NCI-H2171 (cell line): Measurements from ENCODE around the gene PRDM5.

Source experiments
- DNase-seq: peaks from one replicate; lab custom pipeline; 2025; lab: John Stamatoyannopoulos, UW

The PRDM5 gene

DNA sequence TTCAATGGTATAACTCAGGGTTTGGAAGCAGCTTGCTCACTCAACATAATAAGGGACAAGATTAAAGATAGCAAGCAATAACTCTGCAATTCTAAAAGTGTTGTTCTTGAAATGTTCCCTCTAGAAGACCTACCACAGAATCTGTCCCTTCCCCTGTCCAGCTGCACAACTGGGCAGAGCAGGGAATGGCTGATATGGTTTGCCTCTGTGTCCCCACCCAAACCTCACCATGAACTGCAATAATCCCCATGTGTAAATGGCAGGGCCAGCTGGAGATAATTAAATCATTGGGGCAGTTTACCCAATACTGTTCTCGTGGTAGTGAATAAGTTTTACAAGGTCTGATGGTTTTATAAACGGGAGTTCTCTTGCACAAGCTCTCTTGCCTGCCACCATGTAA is 19.1 kb downstream of the PRDM5 start:
- no peak for DNase-seq

DNA sequence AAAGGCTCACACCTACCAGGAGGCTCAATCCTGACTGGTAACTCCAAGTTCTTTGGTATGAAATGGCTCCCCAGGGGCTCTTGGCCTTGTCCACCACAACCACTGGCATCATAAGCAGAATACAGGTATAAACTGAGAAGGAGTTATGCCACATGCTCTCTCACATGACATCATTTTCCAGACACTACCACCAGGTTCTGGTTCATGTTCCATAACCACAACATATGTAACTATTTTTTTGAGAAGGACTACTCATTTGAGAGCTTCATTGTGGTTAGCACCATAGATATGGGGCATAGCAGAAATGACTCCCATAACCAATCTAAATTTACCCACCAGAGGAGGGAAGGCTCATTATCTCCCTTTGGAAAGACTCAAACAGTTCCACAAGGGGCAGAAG is 19.6 kb downstream of the PRDM5 start:
- DNase-seq, result no peak

DNA sequence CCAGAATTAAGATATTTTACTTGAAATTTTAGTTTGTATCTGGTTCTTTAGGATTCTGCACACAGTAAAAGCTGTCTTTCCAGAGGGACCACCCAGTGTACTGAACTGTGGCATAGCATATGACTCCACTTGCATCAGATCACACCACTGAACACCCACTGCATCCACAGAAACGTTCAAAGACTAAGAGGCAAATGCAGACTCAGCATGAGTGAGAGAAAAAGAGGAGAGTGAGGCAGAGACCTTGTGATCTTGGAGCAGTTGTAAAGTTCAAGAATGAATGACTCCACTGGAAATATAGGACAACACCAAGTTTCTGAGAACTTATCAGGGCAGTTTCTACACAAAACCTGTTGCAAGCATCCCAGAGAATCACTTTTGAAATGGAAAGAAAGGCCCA is 20.8 kb downstream of the PRDM5 start:
- DNase-seq, result no peak

DNA sequence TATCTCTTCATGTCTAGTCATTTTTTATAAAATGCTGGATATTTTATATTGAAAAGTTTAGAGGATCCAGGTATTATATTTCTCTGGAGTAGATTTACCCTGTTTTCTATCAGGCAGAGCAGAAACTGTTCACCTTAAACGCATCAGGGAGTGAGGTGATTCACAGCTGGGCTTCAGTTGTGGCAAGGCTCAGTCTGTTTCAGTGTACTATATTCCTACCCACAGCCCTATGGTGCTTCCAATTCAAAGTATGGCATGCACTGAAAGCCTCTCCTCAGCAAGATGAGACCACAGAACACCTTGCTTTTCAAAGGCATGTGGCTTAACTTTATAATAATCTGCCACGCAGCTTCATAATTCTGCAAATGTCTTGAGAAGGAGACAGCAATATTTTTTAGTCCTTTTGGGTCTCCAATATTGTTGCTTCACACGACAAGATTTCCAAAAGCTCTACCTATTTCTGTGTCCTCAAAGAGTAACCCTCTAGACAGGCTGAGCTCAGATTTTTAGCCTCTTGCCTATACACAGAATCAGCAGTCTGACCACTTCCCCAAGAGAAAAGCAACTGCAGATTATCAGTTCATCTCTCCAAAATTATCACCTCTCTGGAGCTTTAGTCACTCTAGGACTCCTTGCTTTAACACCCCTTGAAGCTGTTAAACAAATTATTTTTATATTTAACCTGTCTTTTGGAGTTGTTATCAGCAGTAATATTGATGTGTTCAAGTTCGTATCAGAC is 24.4 kb downstream of the PRDM5 start:
- no peak for DNase-seq

DNA sequence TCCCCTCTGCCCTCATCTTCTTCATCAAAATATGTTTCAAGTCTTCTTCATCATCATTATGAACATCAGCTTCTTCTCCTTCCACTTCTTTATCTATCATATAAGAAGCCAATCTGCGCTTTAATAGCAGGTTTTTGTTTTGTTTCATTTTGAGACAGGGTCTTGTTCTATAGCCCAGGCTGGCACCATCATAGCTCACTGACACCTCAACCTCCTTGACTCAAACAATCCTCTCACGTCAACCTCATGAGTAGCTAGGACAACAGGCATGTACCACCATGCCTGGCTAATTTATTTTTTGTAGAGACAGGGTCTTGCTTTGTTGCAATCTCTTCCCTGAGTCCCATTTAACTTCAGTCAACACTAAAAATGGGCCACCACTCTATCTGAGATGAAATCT is 27.0 kb downstream of the PRDM5 start:
- no peak for DNase-seq

DNA sequence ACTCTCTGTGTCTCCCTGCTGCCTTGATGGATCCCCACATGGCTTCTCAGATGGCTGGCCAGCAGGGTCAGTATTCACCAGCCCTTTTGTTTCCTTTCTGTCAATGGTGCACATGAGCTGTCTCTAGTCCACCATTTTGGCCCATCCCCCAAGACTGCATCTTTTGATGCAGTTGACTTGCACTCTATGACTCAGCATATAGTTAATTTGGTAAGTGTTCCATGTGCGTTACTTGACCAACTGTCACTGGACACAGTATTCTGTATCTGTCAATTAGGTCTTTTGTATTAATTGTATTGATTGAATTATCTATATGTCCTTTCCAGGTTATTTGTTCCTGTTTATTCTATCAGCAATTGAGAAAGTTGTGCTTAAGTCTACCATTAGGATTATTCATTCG is 29.2 kb downstream of the PRDM5 start:
- no peak for DNase-seq

DNA sequence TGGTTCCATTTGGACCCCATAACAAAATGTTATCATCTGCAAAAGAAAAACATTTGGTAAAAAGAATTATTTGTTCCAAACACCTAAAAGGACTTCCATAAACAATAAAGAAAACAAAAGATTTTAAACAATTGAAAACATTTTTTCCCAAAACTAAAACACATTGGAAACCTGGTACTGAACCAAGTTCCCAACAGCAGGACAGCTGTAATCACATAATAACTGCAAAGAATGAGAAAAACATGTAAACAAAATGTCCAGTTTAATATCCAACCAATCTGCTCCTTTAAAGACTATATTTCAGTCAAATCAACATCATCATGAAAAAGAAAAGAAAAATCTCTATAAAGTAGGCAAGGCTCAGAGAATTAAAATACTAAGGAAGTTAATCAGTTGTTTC is 36.3 kb downstream of the PRDM5 start:
- no peak for DNase-seq

DNA sequence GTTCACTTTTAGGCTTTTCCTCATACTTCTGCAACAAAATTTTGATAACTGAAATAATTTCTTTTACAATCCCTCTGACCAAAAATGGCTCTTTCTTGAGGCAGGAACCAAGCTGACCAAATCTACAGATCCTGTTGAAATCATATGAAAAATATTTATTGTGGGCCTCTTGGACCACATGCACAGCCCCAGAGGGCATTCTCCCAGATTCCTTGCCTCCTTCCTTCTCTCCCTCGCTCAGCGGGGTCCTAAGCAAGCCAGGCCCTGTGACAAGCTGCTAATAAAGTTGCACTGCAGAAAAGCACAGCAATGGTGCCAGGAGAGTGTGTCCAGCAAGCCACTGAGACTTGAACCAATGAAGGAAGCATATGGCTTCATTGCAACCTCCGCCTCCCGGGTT is 40.7 kb downstream of the PRDM5 start:
- no peak for DNase-seq

DNA sequence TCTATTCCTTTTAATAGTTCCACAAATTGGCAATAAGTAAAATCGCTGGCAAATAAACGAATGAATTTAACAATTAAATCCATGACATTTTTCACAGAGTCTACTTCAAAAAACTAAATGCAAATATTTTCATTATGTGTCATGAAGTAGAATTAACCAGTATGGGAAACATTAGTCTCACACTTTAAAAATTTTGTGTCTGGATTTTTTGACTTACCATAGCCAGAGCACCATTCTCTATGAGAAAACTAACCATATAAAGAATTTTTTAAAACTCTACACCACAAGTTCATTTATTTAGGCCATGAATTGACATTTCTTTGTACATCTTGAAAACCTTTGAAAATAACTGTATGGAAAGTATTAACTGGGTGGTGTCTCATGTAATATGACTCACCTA is 41.2 kb downstream of the PRDM5 start:
- no peak for DNase-seq

DNA sequence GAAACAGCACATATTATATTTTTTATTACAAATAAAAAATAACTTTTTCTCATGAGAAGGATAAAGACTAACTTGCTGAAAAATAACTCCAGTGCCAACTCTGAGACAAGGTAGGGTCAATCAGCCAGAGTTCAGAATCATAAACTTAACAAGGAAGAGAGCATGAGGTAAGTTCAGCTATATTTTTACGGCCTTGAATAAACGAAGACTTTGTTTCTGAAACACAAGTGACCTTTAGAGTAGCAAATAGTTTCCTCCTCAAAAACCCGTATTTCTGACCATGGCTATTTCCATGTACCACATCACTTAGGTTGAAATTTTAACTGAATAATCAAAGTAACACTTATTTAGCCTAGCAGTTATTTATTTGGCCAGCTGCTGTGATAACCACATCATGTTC is 45.5 kb downstream of the PRDM5 start:
- DNase-seq, result no peak

DNA sequence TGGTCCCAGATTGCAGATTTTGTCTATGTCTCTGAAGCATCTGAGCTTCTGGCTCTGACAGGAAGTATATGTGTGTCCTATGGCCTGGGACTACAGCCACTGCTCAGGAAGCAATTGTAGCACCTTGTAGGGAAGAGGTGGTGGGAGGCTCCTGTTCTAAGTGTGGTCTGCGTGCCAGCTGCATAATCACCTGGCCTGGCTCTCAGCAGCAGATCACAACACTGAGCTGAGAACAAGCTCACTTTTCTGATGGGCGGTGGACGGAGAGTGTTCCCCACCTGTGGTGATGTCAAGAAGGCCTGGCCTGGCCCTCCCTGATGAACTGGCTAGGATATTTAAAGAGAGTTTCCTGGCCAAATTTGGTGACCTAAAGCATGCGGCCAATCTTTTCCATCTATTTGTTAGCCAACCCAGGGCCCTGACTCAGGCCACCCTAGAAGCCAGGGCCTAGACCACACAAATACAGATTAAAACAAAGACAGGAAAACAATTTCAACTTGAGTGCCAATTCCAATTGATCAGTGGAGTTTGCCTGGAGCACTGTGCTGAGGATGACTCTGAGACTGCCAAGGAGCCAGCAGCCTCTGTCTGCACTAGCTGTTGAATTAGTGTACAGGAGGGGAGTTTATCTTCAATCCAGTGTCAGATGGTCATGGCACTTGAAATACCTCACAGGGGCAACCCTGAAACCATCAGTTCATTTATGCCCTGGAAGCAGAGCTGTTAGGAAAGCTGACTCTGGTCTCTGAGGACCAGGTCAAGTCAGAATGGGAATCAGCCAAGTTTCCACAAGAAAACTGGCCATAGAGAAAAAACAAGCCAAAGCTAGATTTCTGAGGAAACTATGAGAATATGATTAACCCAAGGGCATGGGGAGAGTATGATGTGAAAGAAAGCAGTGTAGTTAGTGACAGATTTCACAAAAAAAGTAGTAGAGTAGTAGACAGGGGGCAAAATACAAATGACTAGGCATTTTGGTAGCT is 47.4 kb downstream of the PRDM5 start:
- DNase-seq, result no peak

DNA sequence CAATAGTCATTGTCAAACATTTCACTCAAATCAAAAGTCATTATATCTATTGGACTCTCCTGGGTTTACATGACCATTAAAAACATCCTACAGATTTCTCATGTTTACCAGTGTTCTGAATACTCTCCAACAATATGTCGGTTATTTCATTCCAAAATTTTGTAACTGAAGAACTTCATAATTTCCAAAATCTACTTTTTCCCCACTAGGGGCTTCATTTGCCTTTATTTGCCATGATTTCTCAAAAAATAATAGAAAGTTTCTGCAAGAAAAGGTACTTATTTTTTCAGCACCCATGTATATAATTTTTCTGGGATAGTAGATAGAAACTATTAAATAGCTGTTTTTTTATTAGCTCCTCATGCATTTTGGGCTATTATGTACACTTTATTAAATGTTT is 49.0 kb downstream of the PRDM5 start:
- DNase-seq, result no peak

DNA sequence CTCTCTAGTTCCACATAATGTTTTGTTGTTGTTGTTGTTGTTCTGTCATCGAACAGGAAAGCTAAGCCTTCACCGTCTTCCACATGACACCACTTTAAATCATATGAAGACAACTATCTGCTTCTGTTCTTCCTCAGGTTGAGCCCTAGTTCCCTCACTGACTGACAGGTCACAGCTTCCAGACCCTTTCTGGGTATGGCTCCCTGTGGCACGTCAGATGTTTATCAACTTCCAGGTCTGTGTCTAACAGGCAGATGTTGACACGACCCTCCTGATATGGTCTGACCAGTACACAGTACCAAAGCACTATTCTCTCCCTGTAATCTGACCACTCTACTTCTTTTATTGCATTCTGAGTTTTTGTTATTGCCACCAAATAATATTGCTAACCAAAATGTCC is 51.4 kb downstream of the PRDM5 start:
- DNase-seq, result no peak

DNA sequence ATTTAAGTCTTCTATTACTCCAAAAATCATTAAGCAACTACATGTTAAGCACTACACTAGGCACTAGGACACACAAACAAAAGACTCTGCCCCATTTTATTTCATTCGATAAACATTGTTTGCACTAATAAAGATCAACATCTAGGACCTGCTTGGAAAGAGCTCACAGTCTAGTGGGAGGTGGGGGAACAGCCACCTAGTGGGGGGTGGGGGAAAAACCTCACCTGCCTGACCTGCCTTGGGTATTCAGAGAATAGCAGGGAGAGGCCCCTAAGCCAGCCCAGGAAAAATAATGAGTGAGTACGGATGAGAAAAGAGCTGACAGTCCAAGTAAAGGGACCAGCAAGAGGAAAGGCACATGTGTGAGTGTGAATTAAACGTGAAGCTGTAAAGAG is 52.2 kb downstream of the PRDM5 start:
- DNase-seq, result no peak

DNA sequence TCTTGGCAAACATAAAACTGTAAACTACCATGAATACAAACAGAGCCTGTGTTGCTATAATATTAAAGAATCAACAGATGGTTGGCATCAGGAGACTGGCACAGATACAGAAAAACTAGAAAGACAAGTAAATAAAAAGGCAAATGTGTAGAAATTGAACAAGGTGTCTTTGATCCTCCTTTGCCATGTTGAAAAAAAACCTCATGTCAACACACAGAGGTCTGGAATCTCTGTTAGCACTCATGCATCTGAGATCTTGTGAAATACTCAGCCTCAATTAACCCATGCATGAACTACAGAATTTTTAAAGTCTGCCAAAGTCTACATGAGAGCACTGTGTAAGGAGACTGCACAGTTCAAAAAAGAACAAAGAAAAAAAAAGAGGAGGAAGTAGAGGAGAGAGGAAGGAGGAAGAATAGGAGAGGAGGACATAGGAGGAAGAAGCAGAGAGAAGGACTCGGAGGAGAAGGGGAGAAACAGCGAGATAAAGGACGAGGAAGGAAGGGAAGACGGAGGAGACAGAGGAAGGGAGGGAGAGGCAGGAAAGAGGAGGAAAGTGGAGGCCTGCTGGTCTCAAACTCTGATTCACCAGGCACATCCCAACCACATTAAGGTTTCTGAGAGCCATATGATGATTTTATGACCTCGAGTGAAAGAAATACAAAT is 52.8 kb downstream of the PRDM5 start:
- DNase-seq, result no peak

DNA sequence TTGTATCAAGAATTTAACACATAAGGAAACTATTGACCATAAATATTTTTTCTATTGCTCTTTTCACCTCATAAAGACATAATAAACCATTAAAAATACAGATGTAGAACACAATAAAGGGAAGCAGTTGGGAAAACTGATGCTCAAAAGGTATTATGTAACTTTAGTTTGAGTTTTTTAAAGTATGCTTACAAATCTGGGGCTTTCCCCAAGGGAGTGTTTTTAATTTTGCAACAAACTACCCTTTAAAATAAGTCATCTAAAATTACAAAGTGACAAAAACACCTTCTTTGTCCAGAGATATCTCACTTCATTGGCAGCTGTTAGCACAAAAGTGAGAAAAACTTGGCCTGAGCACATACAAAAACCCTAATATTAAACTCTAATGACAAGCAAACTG is 55.0 kb downstream of the PRDM5 start:
- DNase-seq, result no peak

DNA sequence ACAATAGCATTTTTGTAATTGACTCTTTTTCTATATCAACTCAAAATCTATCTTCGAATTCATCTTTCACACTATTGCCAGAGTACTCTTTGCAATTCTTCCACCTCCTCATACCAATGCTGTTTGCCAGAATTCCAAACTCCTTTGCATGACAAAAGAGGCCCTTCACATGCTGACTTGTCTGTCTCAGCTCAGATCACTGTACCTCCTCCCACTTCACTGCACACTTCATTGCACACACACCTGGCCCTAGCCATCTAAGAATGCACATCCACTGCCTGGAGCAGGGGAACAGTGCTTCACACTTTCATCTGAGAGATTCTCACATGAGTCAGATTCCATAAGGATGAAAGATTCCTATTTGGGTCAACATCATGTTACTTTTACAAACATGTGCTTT is 56.5 kb downstream of the PRDM5 start:
- peak; percentile 10 for DNase-seq

DNA sequence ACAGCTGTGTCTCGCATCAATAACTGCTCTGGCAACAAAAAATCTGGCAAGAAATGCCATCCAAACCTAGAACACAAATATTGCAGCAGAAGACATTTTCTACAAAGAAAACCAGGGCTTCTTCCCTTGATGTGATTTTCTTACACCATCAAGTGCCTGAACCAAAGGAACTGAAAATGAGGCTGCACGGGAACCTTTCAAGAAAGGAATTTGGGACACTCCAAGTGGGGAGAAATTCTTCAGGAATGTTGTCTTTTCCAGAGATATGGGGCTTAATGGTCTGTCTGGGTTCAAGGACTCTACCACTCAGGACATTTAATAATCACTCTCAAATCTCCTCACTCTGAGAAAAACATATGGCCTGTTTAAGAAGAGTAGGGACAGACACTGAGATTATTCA is 57.6 kb downstream of the PRDM5 start:
- DNase-seq, result no peak

DNA sequence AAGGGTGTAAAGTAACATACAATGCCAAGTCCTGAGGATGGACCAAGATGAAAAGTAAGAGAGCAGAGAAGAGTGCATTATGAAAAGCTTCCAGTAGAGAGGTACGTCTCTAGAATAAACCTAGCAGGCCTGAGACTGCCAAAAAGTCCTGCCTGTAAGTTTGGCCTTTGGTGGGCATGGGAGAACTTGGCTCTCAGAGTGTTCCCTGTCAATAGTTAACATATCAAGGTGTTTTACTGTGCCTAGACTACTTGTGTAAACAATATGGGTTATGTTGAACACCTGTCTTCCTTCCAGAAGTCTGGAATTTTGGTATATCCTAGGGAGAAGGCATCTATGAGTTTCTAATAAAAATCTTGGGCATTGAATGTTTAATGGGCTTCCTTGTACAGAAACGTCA is 60.1 kb downstream of the PRDM5 start:
- DNase-seq, result no peak

DNA sequence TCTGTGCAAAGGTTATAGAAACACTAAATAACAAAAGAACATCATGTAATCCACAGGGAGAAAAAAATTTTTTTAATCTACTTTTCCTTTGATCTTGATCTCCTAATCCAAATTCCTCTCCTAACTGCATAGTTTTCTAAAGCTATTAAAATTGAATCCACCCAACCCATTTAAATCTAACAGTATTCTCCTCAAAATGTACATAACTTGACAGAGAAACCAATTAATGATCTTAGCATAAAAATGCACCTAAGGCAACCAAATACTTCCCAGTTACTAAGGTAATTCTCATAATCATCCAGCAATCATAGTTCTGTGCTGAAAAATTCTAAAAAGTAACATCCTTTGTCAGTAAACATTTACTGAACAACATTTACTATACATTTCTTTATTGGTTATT is 60.7 kb downstream of the PRDM5 start:
- DNase-seq, result no peak

DNA sequence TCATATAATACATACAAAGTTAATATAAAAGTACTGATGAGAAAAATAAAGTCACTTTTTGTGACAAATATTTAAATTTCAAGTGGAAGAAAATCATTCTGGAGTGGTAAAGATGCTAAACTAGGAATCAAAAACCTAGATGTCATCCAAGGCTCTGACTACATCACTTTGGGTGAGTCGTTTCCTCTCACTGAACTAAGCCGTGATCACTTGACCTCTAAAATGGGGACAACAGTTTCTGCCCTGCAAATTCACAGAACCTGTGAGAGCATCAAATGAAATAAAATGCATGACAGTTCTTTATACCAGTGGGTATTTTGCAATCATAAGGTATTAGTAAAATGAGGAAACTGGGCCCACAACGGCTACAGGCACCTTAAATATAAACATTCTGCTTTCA is 63.8 kb downstream of the PRDM5 start:
- DNase-seq, result no peak

DNA sequence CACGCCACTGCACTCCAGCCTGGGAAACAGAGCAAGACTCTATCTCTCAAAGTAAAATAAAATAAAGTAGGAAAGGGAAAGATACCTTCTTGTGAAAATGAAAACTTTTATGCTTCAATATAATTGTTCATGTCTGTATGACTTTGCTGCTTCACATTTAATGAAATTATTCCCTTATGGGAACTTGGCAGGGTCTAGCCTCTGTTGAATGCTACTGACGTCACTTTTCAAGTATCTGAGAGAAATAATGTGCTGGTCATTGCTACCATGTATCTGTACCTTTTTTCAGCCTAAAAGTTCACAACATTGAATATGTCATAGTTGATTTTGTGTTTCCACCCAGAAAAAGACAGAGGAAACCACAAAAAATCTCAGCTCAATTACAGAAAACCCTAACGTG is 65.2 kb downstream of the PRDM5 start:
- no peak for DNase-seq

DNA sequence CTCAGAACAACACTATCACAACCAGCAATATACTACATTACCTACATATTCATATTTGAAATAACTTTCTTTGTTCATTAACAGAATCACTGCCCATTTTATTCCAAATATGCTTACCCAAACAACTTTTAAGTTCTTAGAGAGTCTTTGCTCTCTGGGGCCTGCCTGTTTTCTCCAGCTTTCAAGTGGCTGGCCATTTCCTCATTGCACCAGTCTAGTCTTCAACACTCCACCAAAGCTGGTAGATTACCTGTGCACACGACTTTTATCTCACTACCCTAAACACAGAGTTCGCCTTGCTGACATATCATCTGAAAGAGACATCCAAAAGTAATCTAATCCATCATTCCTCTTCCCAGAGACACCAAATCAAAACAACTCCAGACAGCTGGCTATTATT is 66.2 kb downstream of the PRDM5 start:
- DNase-seq, result no peak
